Liver (tissue), 9 donors: ENCODE results near the gene TARDBP. TPM values are rescaled to one million over a fixed set of nuclear protein-coding genes. Genes with fewer than 3 reads are reported as not detected.
"Not testable (repeated sequence)": the region's sequence is repeated elsewhere in the genome, so short reads cannot be mapped to it uniquely, and the experiment has no call there.

Experiments
- DNase-seq: peaks from one replicate; pipeline ENCODE4 v3.0.0-alpha.2; 2017; ENCODE audit warnings: low spot score
- H3K27ac ChIP-seq, 2 donors: one replicate each; pipeline ENCODE4 v1.7.0; 2013; ENCODE audit warnings: inconsistent platforms in 2 of 2, low read length in 2 of 2, control low read depth in 1 of 2, low read depth in 1 of 2, mild to moderate bottlenecking in 1 of 2
- H3K27me3 ChIP-seq, 4 donors: one replicate each; pipeline versions ENCODE4 v1.6.1 to v1.7.0; 2013; ENCODE audit warnings: low read length in 3 of 4, inconsistent platforms in 1 of 4, mild to moderate bottlenecking in 1 of 4, moderate library complexity in 1 of 4; ENCODE audit not compliant: control insufficient read depth in 4 of 4, insufficient read depth in 4 of 4
- H3K36me3 ChIP-seq, 4 donors: one replicate each; pipeline versions ENCODE4 v1.6.1 to v1.7.0; 2013; ENCODE audit warnings: low read length in 3 of 4, mild to moderate bottlenecking in 3 of 4, low read depth in 1 of 4, moderate library complexity in 1 of 4; ENCODE audit not compliant: control insufficient read depth in 4 of 4, insufficient read depth in 3 of 4
- H3K4me1 ChIP-seq, 4 donors: one replicate each; pipeline versions ENCODE4 v1.6.1 to v1.7.0; 2013; ENCODE audit warnings: low read length in 3 of 4, mild to moderate bottlenecking in 3 of 4, moderate library complexity in 1 of 4; ENCODE audit not compliant: control insufficient read depth in 4 of 4, insufficient read depth in 4 of 4
- H3K4me3 ChIP-seq, 3 donors: one replicate each; pipeline versions ENCODE4 v1.6.1 to v1.7.0; 2013; ENCODE audit warnings: low read length in 3 of 3, control low read depth in 1 of 3, low read depth in 1 of 3, mild to moderate bottlenecking in 1 of 3
- H3K9ac ChIP-seq, 2 donors: one replicate each; pipeline ENCODE4 v1.7.0; 2013; ENCODE audit warnings: low read length in 2 of 2, mild to moderate bottlenecking in 2 of 2, moderate library complexity in 2 of 2, control low read depth in 1 of 2, low read depth in 1 of 2
- H3K9me3 ChIP-seq, 4 donors: one replicate each; pipeline versions ENCODE4 v1.6.1 to v1.7.0; 2013; ENCODE audit warnings: low read length in 3 of 4; ENCODE audit not compliant: control insufficient read depth in 4 of 4
- CTCF ChIP-seq: fragments of 150-350 bp; IDR thresholded peaks from 2 replicates; pipeline ENCODE4 v1.5.1; 2017; ENCODE audit warnings: improper control_type of control experiment, low read depth, low read length; ENCODE audit not compliant: missing input control
- EGR1 ChIP-seq, 2 donors: IDR thresholded peaks; 2 replicates each; pipeline ENCODE4 v1.6.1; 2016 to 2018; ENCODE audit warnings: antibody characterized with exemption in 2 of 2, low read depth in 2 of 2
- FOXA1 ChIP-seq: IDR thresholded peaks from 2 replicates; pipeline ENCODE4 v1.6.1; 2016; ENCODE audit warnings: antibody characterized with exemption
- FOXA2 ChIP-seq: IDR thresholded peaks from 2 replicates; pipeline ENCODE4 v1.6.1; 2016; ENCODE audit warnings: antibody characterized with exemption
- GABPA ChIP-seq, 2 donors: IDR thresholded peaks in 1 of 2; conservative IDR thresholded peaks in 1 of 2; 2 replicates each; pipeline ENCODE4 v1.6.1; 2016; ENCODE audit warnings: antibody characterized with exemption in 2 of 2, mild to moderate bottlenecking in 1 of 2, moderate library complexity in 1 of 2
- HNF4A ChIP-seq, 2 donors: conservative IDR thresholded peaks; 2 replicates each; pipeline ENCODE4 v1.6.1; 2016; ENCODE audit warnings: antibody characterized with exemption in 2 of 2, mild to moderate bottlenecking in 2 of 2
- HNF4G ChIP-seq: IDR thresholded peaks from 2 replicates; pipeline ENCODE4 v1.6.1; 2016; ENCODE audit warnings: antibody characterized with exemption
- JUND ChIP-seq, 2 donors: IDR thresholded peaks; 2 replicates each; pipeline ENCODE4 v1.6.1; 2016; ENCODE audit warnings: antibody characterized with exemption in 2 of 2
- MAX ChIP-seq: IDR thresholded peaks from 2 replicates; pipeline ENCODE4 v1.6.1; 2016; ENCODE audit warnings: antibody characterized with exemption
- NR2F2 ChIP-seq: IDR thresholded peaks from 2 replicates; pipeline ENCODE4 v1.6.1; 2016; ENCODE audit warnings: antibody characterized with exemption
- RAD21 ChIP-seq, 2 donors: IDR thresholded peaks; 2 replicates each; pipeline ENCODE4 v1.6.1; 2016; ENCODE audit warnings: antibody characterized with exemption in 2 of 2, mild to moderate bottlenecking in 2 of 2
- RXRA ChIP-seq, 2 donors: IDR thresholded peaks; 2 replicates each; pipeline ENCODE4 v1.6.1; 2017 to 2018; ENCODE audit warnings: antibody characterized with exemption in 2 of 2, mild to moderate bottlenecking in 1 of 2
- SP1 ChIP-seq: IDR thresholded peaks from 2 replicates; pipeline ENCODE4 v1.6.1; 2018; ENCODE audit warnings: antibody characterized with exemption, mild to moderate bottlenecking
- TAF1 ChIP-seq: conservative IDR thresholded peaks from 2 replicates; pipeline ENCODE4 v1.6.1; 2016; ENCODE audit warnings: antibody characterized with exemption, mild to moderate bottlenecking
- YY1 ChIP-seq: IDR thresholded peaks from 2 replicates; pipeline ENCODE4 v1.6.1; 2016; ENCODE audit warnings: antibody characterized with exemption, mild to moderate bottlenecking
- ZBTB33 ChIP-seq: IDR thresholded peaks from 2 replicates; pipeline ENCODE4 v1.6.1; 2016; ENCODE audit warnings: antibody characterized with exemption
- WGBS: extraction: QIAGEN DNeasy Blood & Tissue Kit; methylation state at CpG from one replicate; pipeline ENCODE4 v1.1.7; 2013; 5-methylcytosine and 5-hydroxymethylcytosine counted together
- polyA plus RNA-seq, 2 donors: library from polyadenylated mRNA; stranded (reverse) in 1 of 2; unstranded in 1 of 2; fragments of 200-250 nt in 1 of 2; fragments of >200 nt in 1 of 2; fragmentation: Nextera tagmentation in 1 of 2; extraction: Ambion mirVana in 1 of 2; gene quantifications; one replicate each; pipeline versions ENCODE4 v1.2.1 to v1.2.3, GENCODE V29; 2013 to 2015
- total RNA-seq, 2 donors: library from RNA; depleted of rRNA; stranded (reverse); fragments of >200 nt; gene quantifications; one replicate each; pipeline ENCODE4 v1.2.3, GENCODE V29; 2014
- TF ChIP-seq, protein P1 (sequence below): IDR thresholded peaks from 2 replicates; pipeline ENCODE4 v1.6.1; 2016; ENCODE audit warnings: antibody characterized with exemption
- TF ChIP-seq, protein P2 (sequence below): IDR thresholded peaks from 2 replicates; pipeline ENCODE4 v1.6.1; 2016; ENCODE audit warnings: antibody characterized with exemption, mild to moderate bottlenecking
- donor health status: healthy.
- donor health status: healthy.
- donor health status: healthy.
- donor health status: healthy.
- donor health status: healthy.

TARDBP gene
- total and polyA plus RNA-seq, 4 donors, result 44.4 to 87.6 (median 79.2) TPM

DNA sequence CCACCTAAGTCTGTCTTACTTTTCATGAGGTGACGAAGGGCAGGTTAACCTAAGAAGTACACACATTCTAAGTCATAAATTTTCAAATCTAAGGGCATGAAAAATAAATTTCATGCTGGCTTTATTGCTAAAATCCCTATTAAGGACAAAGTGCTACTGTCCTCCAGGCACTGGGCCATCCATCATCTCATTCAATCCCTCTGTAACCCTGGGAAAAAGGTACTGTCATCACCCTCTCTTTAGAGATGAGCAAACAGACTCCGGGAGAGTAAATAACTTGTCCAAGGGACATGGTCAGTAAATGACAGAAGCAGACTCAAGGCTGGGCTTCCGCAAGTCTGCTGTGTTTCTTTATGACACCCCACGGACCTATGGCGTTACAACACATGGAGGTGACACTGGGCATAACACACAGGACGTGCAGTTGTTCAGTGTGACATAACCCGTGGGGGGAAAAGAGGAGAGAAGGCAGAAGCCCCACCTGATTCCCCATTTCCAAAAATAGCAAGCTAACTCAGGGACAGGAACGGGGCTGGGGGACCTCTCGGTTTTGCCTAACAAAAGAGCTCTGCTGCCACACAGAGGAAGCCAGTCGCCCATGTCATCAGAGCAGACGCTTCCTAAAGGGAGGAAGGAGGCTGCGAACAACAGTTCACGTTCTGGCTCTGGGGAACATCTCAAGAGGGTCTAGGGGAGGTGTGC is 59.9 kb downstream of the TARDBP start:
- no peak for DNase-seq
- TF ChIP-seq YY1 (no peak), HNF4A (conservative IDR thresholded peaks at IDR 0.05) (no peak), CTCF (no peak), SP1 (no peak), ZBTB33 (no peak), TAF1 (no peak), MAX (no peak), FOXA2 (no peak), NR2F2 (no peak), JUND (IDR thresholded peaks at IDR 0.05) (no peak), RAD21 (IDR thresholded peaks at IDR 0.05) (no peak), FOXA1 (no peak), GABPA (IDR thresholded peaks at IDR 0.05 in 1 of 2, conservative IDR thresholded peaks at IDR 0.05 in 1 of 2) (no peak), RXRA (IDR thresholded peaks at IDR 0.05) (no peak), HNF4G (no peak), EGR1 (IDR thresholded peaks at IDR 0.05; ENCODE audit: low read depth in 2 of 2) (no peak)
- TF ChIP-seq, protein P1, sequence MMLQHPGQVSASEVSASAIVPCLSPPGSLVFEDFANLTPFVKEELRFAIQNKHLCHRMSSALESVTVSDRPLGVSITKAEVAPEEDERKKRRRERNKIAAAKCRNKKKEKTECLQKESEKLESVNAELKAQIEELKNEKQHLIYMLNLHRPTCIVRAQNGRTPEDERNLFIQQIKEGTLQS, result no peak
- TF ChIP-seq, protein P2, sequence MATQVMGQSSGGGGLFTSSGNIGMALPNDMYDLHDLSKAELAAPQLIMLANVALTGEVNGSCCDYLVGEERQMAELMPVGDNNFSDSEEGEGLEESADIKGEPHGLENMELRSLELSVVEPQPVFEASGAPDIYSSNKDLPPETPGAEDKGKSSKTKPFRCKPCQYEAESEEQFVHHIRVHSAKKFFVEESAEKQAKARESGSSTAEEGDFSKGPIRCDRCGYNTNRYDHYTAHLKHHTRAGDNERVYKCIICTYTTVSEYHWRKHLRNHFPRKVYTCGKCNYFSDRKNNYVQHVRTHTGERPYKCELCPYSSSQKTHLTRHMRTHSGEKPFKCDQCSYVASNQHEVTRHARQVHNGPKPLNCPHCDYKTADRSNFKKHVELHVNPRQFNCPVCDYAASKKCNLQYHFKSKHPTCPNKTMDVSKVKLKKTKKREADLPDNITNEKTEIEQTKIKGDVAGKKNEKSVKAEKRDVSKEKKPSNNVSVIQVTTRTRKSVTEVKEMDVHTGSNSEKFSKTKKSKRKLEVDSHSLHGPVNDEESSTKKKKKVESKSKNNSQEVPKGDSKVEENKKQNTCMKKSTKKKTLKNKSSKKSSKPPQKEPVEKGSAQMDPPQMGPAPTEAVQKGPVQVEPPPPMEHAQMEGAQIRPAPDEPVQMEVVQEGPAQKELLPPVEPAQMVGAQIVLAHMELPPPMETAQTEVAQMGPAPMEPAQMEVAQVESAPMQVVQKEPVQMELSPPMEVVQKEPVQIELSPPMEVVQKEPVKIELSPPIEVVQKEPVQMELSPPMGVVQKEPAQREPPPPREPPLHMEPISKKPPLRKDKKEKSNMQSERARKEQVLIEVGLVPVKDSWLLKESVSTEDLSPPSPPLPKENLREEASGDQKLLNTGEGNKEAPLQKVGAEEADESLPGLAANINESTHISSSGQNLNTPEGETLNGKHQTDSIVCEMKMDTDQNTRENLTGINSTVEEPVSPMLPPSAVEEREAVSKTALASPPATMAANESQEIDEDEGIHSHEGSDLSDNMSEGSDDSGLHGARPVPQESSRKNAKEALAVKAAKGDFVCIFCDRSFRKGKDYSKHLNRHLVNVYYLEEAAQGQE, result no peak
- Histone ChIP-seq H3K4me3 (no peak overlapping the region), H3K27me3 (no peaks in the 10 kb centered on the region), H3K9ac (no peak overlapping the region), H3K9me3 (no peaks in the 10 kb centered on the region), H3K36me3 (peaks cover 26 to 85% (median 55%) of the 10 kb centered on the region in 4 donors), H3K4me1 (no peaks in the 10 kb centered on the region), H3K27ac (no peak overlapping the region)
- WGBS, result 71% methylated on average over 13 of the region's 13 CpGs

DNA sequence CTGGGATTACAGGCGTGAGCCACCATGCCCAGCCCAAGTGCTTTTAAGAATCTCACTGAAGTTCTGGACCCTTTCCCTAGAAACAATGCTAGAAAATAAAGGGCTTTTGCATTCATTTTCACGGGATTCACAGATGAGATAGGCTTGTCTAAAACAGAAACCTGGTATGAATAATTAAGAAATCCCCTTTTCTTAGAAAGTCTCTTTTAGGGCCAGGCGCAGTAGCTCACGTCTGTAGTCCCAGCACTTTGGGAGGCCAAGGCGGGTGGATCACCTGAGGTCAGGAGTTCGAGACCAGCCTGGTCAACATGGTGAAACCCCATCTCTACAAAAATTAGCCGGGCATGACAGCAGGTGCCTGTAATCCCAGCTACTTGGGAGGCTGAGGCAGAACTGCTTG is 60.9 kb downstream of the TARDBP start:
- not testable (repeated sequence) for DNase-seq, H3K4me3 ChIP-seq, H3K27ac ChIP-seq, H3K4me1 ChIP-seq, H3K9ac ChIP-seq, H3K27me3 ChIP-seq, H3K9me3 ChIP-seq
- H3K36me3 ChIP-seq, result peaks cover 25 to 82% (median 53%) of the 10 kb centered on the region in 4 donors
- 96% methylated on average over 7 of the region's 7 CpGs for WGBS
